D721Med (cell line): Measurements from ENCODE around the gene FBN1.

Source experiments
- DNase-seq: peaks from one replicate; pipeline ENCODE4 v3.0.0; 2011; ENCODE audit warnings: low spot score; ENCODE audit not compliant: insufficient read length
- FAIRE-seq: peaks from 2 replicates; lab custom pipeline; 2011; peaks lifted over from hg19 to GRCh38; lab: Jason Lieb, UNC
- CTCF ChIP-seq: IDR thresholded peaks from 2 replicates; pipeline ENCODE4 v1.5.1; 2012; ENCODE audit warnings: mild to moderate bottlenecking, control low read depth; ENCODE audit not compliant: insufficient read depth; ENCODE audit errors: missing control alignments

The FBN1 gene

GRCh38 chr15:48385031-48385830 is 260.3 kb downstream of the FBN1 start:
- no peak for FAIRE-seq
- DNase-seq: no peak
- no peak for TF ChIP-seq CTCF

- TF ChIP-seq CTCF: no peak
- no peak for DNase-seq
- FAIRE-seq: no peak
Observed at GRCh38 chr15:48384616-48385015, 260.9 kb downstream of the FBN1 start.

- DNase-seq: no peak
- no peak for TF ChIP-seq CTCF
- no peak for FAIRE-seq
Observed at GRCh38 chr15:48383031-48383430, 262.5 kb downstream of the FBN1 start.

- no peak for FAIRE-seq
- no peak for TF ChIP-seq CTCF
Observed at GRCh38 chr15:48381861-48382260, 263.6 kb downstream of the FBN1 start.

GRCh38 chr15:48380198-48380597 is 265.3 kb downstream of the FBN1 start:
- DNase-seq (no peak), FAIRE-seq (no peak)
- TF ChIP-seq CTCF: no peak

More at GRCh38 chr15:48381861-48382260, 263.6 kb downstream of the FBN1 start:
- no peak for DNase-seq

- no peak for TF ChIP-seq CTCF
Observed at GRCh38 chr15:48375767-48376166, 269.7 kb downstream of the FBN1 start.

GRCh38 chr15:48374472-48374871 is 271.0 kb downstream of the FBN1 start:
- no peak for FAIRE-seq
- DNase-seq: no peak
- TF ChIP-seq CTCF: no peak

More at GRCh38 chr15:48375767-48376166, 269.7 kb downstream of the FBN1 start:
- DNase-seq (no peak), FAIRE-seq (no peak)
